ENCODE data around the gene DENND2D. TPM values are rescaled to one million over a fixed set of nuclear protein-coding genes. Genes with fewer than 3 reads are reported as not detected.

Gene DENND2D
- total and polyA plus RNA-seq, 2 donors (not counting 3 experiments of a cell fraction or from before 2014, with no cell fraction given) = 0.41 to 1.00 TPM

GRCh38 chr1:111228748-111229126 lies 28.3 kb upstream of the DENND2D start:
- no peak for DNase-seq (ENCODE audit: low read depth, low spot score)
- dilution Hi-C loops (cut with MboI; ENCODE audit: extremely low pct_ligation_motif_present, low sequenced_read_pairs) = no loop called here
- H2AFZ ChIP-seq (ENCODE audit: low read depth, low read length) = no peak overlapping the region
- FAIRE-seq = no peak
- intact Hi-C loops (cut with micrococcal nuclease) = no loop called here
- H3K27me3 ChIP-seq (ENCODE audit: control insufficient read depth in 2 of 2, insufficient read depth in 2 of 2, low read length in 2 of 2) = peaks cover 0 to 6% of the 10 kb centered on the region in 2 experiments
- no peak overlapping the region for H3K27ac ChIP-seq (ENCODE audit: insufficient read depth, low read depth, low read length)
- no peak overlapping the region for H3K4me2 ChIP-seq (ENCODE audit: insufficient read depth, low read length)
- no peaks in the 10 kb centered on the region for H3K79me2 ChIP-seq (ENCODE audit: control insufficient read depth, insufficient read depth, low read length)
- no TSS peak for BruUV-seq (replicated peaks)
- TF ChIP-seq FOS (IDR thresholded peaks at IDR 0.05; ENCODE audit: borderline replicate concordance, insufficient read depth, low read length) (peak; percentile 1), EZH2 (IDR thresholded peaks at IDR 0.05; ENCODE audit: borderline replicate concordance, low read depth, low read length, severe bottlenecking) (no peak), CTCF (IDR thresholded peaks at IDR 0.05; ENCODE audit: extremely low read depth in 1 of 2, insufficient read depth in 1 of 2, low read depth in 1 of 2, low read length in 2 of 2) (no peak)
- no peak overlapping the region for H3K9ac ChIP-seq (replicated peaks; ENCODE audit: extremely low read depth, insufficient read depth, low read length)
- H3K36me3 ChIP-seq (ENCODE audit: control insufficient read depth in 2 of 2, extremely low read depth in 1 of 2, insufficient read depth in 2 of 2, low read length in 2 of 2) = no peaks in the 10 kb centered on the region
- H3K9me1 ChIP-seq (replicated peaks; ENCODE audit: control insufficient read depth, extremely low read depth, insufficient read depth, low read length) = no peaks in the 10 kb centered on the region
- ChIA-PET POLR2A (no interaction called here), CTCF (interaction anchor here (0.8 to 1.1 kb wide), 4 partner anchors 21 to 172 kb away, joined by 3 to 4 read pairs (median 3); no protein-coding TSS in a partner anchor)
- no peaks in the 10 kb centered on the region for H3K9me3 ChIP-seq (replicated peaks; ENCODE audit: control insufficient read depth, insufficient read depth, low read length)
- no peaks in the 10 kb centered on the region for H4K20me1 ChIP-seq (replicated peaks; ENCODE audit: control insufficient read depth, extremely low read depth, insufficient read depth, low read length)
- H3K4me1 ChIP-seq (ENCODE audit: control insufficient read depth, extremely low read depth, insufficient read depth, low read length) = no peaks in the 10 kb centered on the region
- H3K4me3 ChIP-seq (replicated peaks in 1 of 3; ENCODE audit: insufficient read depth in 1 of 3, low read depth in 1 of 3, low read length in 3 of 3) = no peak overlapping the region

GRCh38 chr1:111227851-111228747 lies 27.7 kb upstream of the DENND2D start:
- TF ChIP-seq JUN (IDR thresholded peaks at IDR 0.05; ENCODE audit: borderline replicate concordance, insufficient read depth, insufficient read length, low read depth) (no peak), FOS (IDR thresholded peaks at IDR 0.05; ENCODE audit: borderline replicate concordance, insufficient read depth, low read length) (peak; percentile 39)
- no peaks in the 10 kb centered on the region for H3K79me2 ChIP-seq (ENCODE audit: control insufficient read depth, insufficient read depth, low read length)
- H3K9me1 ChIP-seq (replicated peaks; ENCODE audit: control insufficient read depth, extremely low read depth, insufficient read depth, low read length) = no peaks in the 10 kb centered on the region
- H3K4me2 ChIP-seq (ENCODE audit: insufficient read depth, low read length) = no peak overlapping the region
- no peaks in the 10 kb centered on the region for H3K9me3 ChIP-seq (replicated peaks; ENCODE audit: control insufficient read depth, insufficient read depth, low read length)
- intact Hi-C loops (cut with micrococcal nuclease) = no loop called here
- H4K20me1 ChIP-seq (replicated peaks; ENCODE audit: control insufficient read depth, extremely low read depth, insufficient read depth, low read length) = no peaks in the 10 kb centered on the region
- H3K4me3 ChIP-seq (replicated peaks in 1 of 3; ENCODE audit: insufficient read depth in 1 of 3, low read depth in 1 of 3, low read length in 3 of 3) = no peak overlapping the region
- BruUV-seq (replicated peaks) = no TSS peak
- H3K27me3 ChIP-seq (ENCODE audit: control insufficient read depth in 2 of 2, insufficient read depth in 2 of 2, low read length in 2 of 2) = peaks cover 0 to 7% of the 10 kb centered on the region in 2 experiments
- ChIA-PET CTCF (interaction anchor here (0.8 to 1.1 kb wide), 4 partner anchors 21 to 172 kb away, joined by 3 to 4 read pairs (median 3); no protein-coding TSS in a partner anchor), POLR2A (no interaction called here)
- no peak overlapping the region for H3K9ac ChIP-seq (replicated peaks; ENCODE audit: extremely low read depth, insufficient read depth, low read length)
- FAIRE-seq = peak; percentile 49
- no peaks in the 10 kb centered on the region for H3K4me1 ChIP-seq (ENCODE audit: control insufficient read depth, extremely low read depth, insufficient read depth, low read length)
- no peak overlapping the region for H3K27ac ChIP-seq (ENCODE audit: insufficient read depth, low read depth, low read length)
- DNase-seq (ENCODE audit: low read depth, low spot score) = peak; percentile 56
- no peak overlapping the region for H2AFZ ChIP-seq (ENCODE audit: low read depth, low read length)
- H3K36me3 ChIP-seq (ENCODE audit: control insufficient read depth in 2 of 2, extremely low read depth in 1 of 2, insufficient read depth in 2 of 2, low read length in 2 of 2) = no peaks in the 10 kb centered on the region
- dilution Hi-C loops (cut with MboI; ENCODE audit: extremely low pct_ligation_motif_present, low sequenced_read_pairs) = no loop called here

Measured in endothelial cell of umbilical vein (primary cell).